Left ventricle myocardium inferior (tissue), 1 donor: ENCODE measurements around the gene CEACAM20. TPM values are rescaled to one million over a fixed set of nuclear protein-coding genes. Genes with fewer than 3 reads are reported as not detected.

Experiments
- DNase-seq: peaks from one replicate; pipeline ENCODE4 v3.0.0-alpha.2; 2020
- H3K27ac ChIP-seq: fragments of 200-600 bp; replicated peaks from 2 replicates; pipeline ENCODE4 v1.8.0; 2021
- H3K27me3 ChIP-seq: fragments of 200-600 bp; 2 replicates; pipeline ENCODE4 v1.8.0; 2021; ENCODE audit warnings: low read depth
- H3K36me3 ChIP-seq: fragments of 200-600 bp; 2 replicates; pipeline ENCODE4 v1.8.0; 2021
- H3K4me1 ChIP-seq: fragments of 200-600 bp; 2 replicates; pipeline ENCODE4 v1.8.0; 2021
- H3K4me3 ChIP-seq: fragments of 200-600 bp; 2 replicates; pipeline ENCODE4 v1.8.0; 2021; ENCODE audit warnings: mild to moderate bottlenecking, moderate library complexity
- H3K9me3 ChIP-seq: fragments of 200-600 bp; replicated peaks from 2 replicates; pipeline ENCODE4 v1.8.0; 2021
- intact Hi-C: fragments of 100-400 bp; cut with micrococcal nuclease; formaldehyde crosslinking; loops from one replicate; pipeline ENCODE4 v1.11.0; 2022
- total RNA-seq: library from RNA; stranded (reverse); fragmentation: NEBNext Ultra II Directional; extraction: Animal tissue kit (Norgen Biotek cat#: 25700); gene quantifications from one replicate; pipeline ENCODE4 v1.2.1, GENCODE V29; 2021
- TF ChIP-seq, protein P1 (sequence below): fragments of 200-600 bp; IDR thresholded peaks from 2 replicates; pipeline ENCODE4 v1.8.0; 2021; ENCODE audit warnings: antibody characterized with exemption, mild to moderate bottlenecking, borderline replicate concordance
- donor health status: DM: no; HTN: yes; CAD: no; lungs with severe emphysema.

CEACAM20 gene
- total RNA-seq, 1 donor from 2014 or later, result not detected

DNA sequence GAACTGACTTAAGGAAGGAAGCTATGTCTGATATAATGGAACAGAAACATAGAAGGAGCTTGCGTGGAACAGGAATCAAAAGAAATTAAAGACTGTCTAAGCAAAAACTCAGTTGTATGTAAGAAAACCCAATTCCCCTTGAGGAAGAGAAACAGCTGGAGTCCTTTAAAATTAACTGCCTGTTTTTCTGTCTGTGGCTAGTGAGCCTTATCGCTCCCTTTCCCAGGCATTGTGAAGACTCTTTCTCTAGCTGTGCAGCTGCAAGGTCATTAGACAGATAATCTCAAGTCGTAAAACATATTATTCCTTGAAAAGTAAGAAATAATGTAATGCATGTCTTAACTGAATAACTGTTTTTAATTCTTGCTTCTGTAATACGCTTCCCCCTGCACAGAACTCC lies 44.2 kb upstream of the CEACAM20 start:
- Histone ChIP-seq H3K4me1 (no peaks in the 10 kb centered on the region), H3K36me3 (no peaks in the 10 kb centered on the region), H3K27me3 (peaks cover 17% of the 10 kb centered on the region), H3K9me3 (no peaks in the 10 kb centered on the region), H3K27ac (no peak overlapping the region), H3K4me3 (no peak overlapping the region)
- TF ChIP-seq, protein P1, sequence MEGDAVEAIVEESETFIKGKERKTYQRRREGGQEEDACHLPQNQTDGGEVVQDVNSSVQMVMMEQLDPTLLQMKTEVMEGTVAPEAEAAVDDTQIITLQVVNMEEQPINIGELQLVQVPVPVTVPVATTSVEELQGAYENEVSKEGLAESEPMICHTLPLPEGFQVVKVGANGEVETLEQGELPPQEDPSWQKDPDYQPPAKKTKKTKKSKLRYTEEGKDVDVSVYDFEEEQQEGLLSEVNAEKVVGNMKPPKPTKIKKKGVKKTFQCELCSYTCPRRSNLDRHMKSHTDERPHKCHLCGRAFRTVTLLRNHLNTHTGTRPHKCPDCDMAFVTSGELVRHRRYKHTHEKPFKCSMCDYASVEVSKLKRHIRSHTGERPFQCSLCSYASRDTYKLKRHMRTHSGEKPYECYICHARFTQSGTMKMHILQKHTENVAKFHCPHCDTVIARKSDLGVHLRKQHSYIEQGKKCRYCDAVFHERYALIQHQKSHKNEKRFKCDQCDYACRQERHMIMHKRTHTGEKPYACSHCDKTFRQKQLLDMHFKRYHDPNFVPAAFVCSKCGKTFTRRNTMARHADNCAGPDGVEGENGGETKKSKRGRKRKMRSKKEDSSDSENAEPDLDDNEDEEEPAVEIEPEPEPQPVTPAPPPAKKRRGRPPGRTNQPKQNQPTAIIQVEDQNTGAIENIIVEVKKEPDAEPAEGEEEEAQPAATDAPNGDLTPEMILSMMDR, result no peak
- DNase-seq, result no peak
- intact Hi-C loops, result loop anchor here (2.0 kb wide), 1 partner anchor 83 kb away; no protein-coding TSS in a partner anchor

DNA sequence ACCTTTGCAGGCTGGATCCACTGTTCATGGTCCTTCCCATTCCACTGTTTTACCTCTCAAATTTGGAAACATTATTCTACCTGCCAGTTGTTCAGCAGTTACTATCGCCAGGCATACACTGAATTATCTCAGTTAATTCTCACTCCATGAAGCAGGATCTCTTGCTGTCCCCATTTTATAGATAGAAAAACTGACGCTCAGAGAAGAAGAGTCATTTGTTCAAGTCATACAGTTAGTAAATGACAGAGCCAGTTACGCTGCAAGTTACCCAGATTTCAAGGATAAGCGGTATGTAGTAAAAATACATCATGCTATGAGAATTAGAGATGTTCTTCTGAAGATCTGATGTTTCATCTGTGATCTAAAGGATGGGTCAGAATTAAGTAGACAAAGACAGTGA lies 43.7 kb upstream of the CEACAM20 start:
- intact Hi-C loops, result no loop called here
- H3K27me3 ChIP-seq, result peaks cover 20% of the 10 kb centered on the region
- H3K4me3 ChIP-seq, result no peak overlapping the region
- H3K36me3 ChIP-seq, result no peaks in the 10 kb centered on the region
- H3K27ac ChIP-seq, result no peak overlapping the region
- H3K4me1 ChIP-seq, result no peaks in the 10 kb centered on the region
- no peak for DNase-seq
- no peaks in the 10 kb centered on the region for H3K9me3 ChIP-seq
- TF ChIP-seq, protein P1, result no peak

DNA sequence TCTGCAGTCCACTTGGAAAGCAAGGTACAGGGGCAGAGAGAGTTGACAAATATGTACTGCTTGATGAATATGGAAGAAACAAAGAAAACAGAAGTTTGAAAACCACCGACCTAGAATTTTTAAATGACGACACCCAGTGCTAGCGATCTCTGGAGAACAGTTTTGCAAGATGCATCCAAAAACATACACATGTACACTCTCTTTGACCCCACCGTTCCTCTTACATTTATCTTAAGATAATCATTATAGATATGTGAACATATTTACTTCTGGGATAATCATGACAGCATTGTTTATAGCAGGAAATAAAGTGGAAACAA lies 43.1 kb upstream of the CEACAM20 start:
- no peak overlapping the region for H3K4me3 ChIP-seq
- no peaks in the 10 kb centered on the region for H3K4me1 ChIP-seq
- TF ChIP-seq, protein P1, result no peak
- DNase-seq, result no peak
- no peaks in the 10 kb centered on the region for H3K9me3 ChIP-seq
- H3K27me3 ChIP-seq, result peaks cover 24% of the 10 kb centered on the region
- no peaks in the 10 kb centered on the region for H3K36me3 ChIP-seq
- H3K27ac ChIP-seq, result no peak overlapping the region
- intact Hi-C loops, result no loop called here

DNA sequence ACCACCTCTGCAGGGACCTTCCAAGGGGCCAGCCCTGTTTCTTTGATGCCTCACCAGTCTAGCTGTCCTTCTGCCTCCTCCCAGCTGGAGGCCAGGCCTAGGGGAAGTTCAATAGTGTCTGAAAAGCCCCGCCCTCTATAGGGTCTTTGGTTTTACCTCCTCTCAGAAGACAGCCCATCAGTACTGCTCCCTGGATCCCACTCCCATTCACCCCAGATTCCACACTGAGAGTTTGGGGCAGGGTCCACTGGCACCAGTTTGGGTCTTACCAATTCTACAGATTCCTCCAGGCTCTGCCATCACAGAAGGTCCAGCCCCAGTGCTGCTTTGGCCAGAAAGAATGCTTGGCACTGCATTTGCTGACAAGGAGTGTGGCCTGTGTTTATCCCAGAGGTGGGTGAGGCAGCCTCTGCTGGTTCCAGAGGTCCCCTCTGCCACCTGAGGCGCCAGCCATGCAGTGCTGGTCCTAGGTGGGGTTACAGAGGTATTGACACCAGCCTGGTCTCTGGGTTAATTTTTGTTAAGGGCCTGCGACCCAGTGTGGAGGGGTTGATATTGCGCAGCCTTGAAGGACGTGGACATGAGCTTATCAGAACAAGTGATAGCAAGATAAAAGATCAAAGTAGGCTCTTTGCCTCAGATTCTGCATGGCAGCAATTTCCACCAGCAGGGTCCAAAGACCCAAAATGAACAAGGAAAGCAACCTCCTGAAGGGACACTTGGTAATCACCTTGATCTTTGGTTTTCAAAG lies 42.5 kb upstream of the CEACAM20 start:
- intact Hi-C loops, result no loop called here
- Histone ChIP-seq H3K9me3 (no peaks in the 10 kb centered on the region), H3K36me3 (no peaks in the 10 kb centered on the region), H3K4me1 (no peaks in the 10 kb centered on the region), H3K27ac (no peak overlapping the region), H3K27me3 (peaks cover 28% of the 10 kb centered on the region), H3K4me3 (no peak overlapping the region)
- TF ChIP-seq, protein P1, result no peak
- DNase-seq, result no peak

DNA sequence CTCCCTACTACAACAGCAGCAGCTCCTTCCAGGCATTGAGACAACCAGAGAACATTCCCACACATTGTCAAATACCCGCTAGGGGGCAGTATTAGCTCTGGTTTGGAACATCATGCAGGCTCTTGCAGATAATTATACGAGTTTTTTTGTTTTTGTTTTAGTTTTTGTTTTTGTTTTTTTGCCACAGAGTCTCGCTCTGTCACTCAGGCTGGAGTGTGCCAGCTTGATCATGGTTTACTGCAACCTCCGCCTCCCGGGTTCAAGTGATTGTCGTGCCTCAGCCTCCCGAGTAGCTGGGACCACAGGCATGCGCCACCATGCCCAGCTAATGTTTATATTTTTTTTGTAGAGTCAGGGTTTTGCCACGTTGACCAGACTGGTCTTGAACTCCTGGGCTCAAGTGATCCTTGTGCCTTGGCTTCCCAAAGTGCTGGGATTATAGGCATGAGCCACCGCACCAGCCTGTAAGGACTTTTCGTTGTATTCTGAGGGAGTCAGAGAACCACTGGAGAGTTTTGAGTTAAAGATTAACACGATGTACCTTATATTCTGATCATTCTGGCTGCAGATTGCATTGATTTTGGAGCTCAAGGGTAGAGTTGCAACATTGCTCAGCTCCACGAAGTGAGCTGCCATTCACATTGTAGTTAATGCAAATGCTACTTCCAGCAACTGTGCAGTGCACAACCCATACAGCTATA lies 41.7 kb upstream of the CEACAM20 start:
- no peaks in the 10 kb centered on the region for H3K4me1 ChIP-seq
- TF ChIP-seq, protein P1, result peak; percentile 82
- H3K27me3 ChIP-seq, result peaks cover 37% of the 10 kb centered on the region
- no peak overlapping the region for H3K27ac ChIP-seq
- DNase-seq, result no peak
- no peak overlapping the region for H3K4me3 ChIP-seq
- no peaks in the 10 kb centered on the region for H3K9me3 ChIP-seq
- no peaks in the 10 kb centered on the region for H3K36me3 ChIP-seq
- intact Hi-C loops, result no loop called here
